Parathyroid adenoma (tissue), 2 donors: ENCODE results near the gene CERS4.
"Not testable (repeated sequence)": the region's sequence is repeated elsewhere in the genome, so short reads cannot be mapped to it uniquely, and the experiment has no call there.

ENCODE experiments used
- H2AFZ ChIP-seq: fragments of 300-600 bp; sonication (generic); one replicate; pipeline ENCODE4 v1.7.0; 2017; ENCODE audit warnings: antibody characterized with exemption, mild to moderate bottlenecking
- H3K27ac ChIP-seq: fragments of 300-600 bp; sonication (generic); one replicate; pipeline ENCODE4 v1.7.0; 2017
- H3K27me3 ChIP-seq: fragments of 300-600 bp; sonication (generic); one replicate; pipeline ENCODE4 v1.7.0; 2017; ENCODE audit warnings: low read length; ENCODE audit not compliant: control insufficient read depth, insufficient read depth
- H3K36me3 ChIP-seq: fragments of 300-600 bp; sonication (generic); one replicate; pipeline ENCODE4 v1.7.0; 2017; ENCODE audit warnings: low read length; ENCODE audit not compliant: control insufficient read depth, insufficient read depth
- H3K4me1 ChIP-seq: fragments of 300-600 bp; sonication (generic); one replicate; pipeline ENCODE4 v1.7.0; 2017; ENCODE audit warnings: control low read depth
- H3K4me2 ChIP-seq: fragments of 300-600 bp; sonication (generic); one replicate; pipeline ENCODE4 v1.7.0; 2017; ENCODE audit warnings: low read length
- H3K4me3 ChIP-seq: fragments of 300-600 bp; sonication (generic); one replicate; pipeline ENCODE4 v1.7.0; 2017; ENCODE audit warnings: low read depth, low read length
- H3K79me2 ChIP-seq: fragments of 300-600 bp; sonication (generic); one replicate; pipeline ENCODE4 v1.7.0; 2017; ENCODE audit warnings: control low read depth
- H3K9ac ChIP-seq: fragments of 300-600 bp; sonication (generic); one replicate; pipeline ENCODE4 v1.7.0; 2017; ENCODE audit warnings: mild to moderate bottlenecking
- H3K9me3 ChIP-seq: fragments of 300-600 bp; sonication (generic); one replicate; pipeline ENCODE4 v1.7.0; 2017; ENCODE audit warnings: low read length; ENCODE audit not compliant: control insufficient read depth
- CTCF ChIP-seq: fragments of 300-600 bp; sonication (generic); IDR thresholded peaks from one replicate; pipeline ENCODE4 v1.7.0; 2017; ENCODE audit warnings: antibody characterized with exemption, mild to moderate bottlenecking
- donor health status: primary hyperparathyroidism.

CERS4 gene

GRCh38 chr19:8221161-8221560 lies 12.0 kb downstream of the CERS4 start:
- Histone ChIP-seq H3K79me2 (peaks cover 2% of the 10 kb centered on the region), H3K4me1 (no peaks in the 10 kb centered on the region), H2AFZ (no peak overlapping the region), H3K4me3 (no peak overlapping the region), H3K9ac (no peak overlapping the region), H3K27me3 (no peaks in the 10 kb centered on the region), H3K36me3 (no peaks in the 10 kb centered on the region), H3K27ac (no peak overlapping the region), H3K4me2 (no peak overlapping the region), H3K9me3 (no peaks in the 10 kb centered on the region)
- no peak for TF ChIP-seq CTCF

- not testable (repeated sequence) for H3K36me3 ChIP-seq, H3K27me3 ChIP-seq, H3K4me2 ChIP-seq, H2AFZ ChIP-seq, H3K27ac ChIP-seq, H3K9ac ChIP-seq, H3K9me3 ChIP-seq, H3K4me3 ChIP-seq, H3K79me2 ChIP-seq, H3K4me1 ChIP-seq
These were observed 14.3 kb downstream of the CERS4 start for GRCh38 chr19:8223442-8223841.

- H3K4me2 ChIP-seq, result no peak overlapping the region
- H3K79me2 ChIP-seq, result peaks cover 2% of the 10 kb centered on the region
- no peaks in the 10 kb centered on the region for H3K4me1 ChIP-seq
- no peak for TF ChIP-seq CTCF
- no peak overlapping the region for H3K27ac ChIP-seq
- no peaks in the 10 kb centered on the region for H3K36me3 ChIP-seq
- H3K27me3 ChIP-seq, result no peaks in the 10 kb centered on the region
- H3K4me3 ChIP-seq, result no peak overlapping the region
- no peak overlapping the region for H2AFZ ChIP-seq
- H3K9me3 ChIP-seq, result no peaks in the 10 kb centered on the region
- no peak overlapping the region for H3K9ac ChIP-seq
These were observed 15.4 kb downstream of the CERS4 start for GRCh38 chr19:8224394-8225145.

- no peak for TF ChIP-seq CTCF
These were observed 22.0 kb downstream of the CERS4 start for GRCh38 chr19:8231073-8231604.

GRCh38 chr19:8233370-8233769 lies 24.2 kb downstream of the CERS4 start:
- Histone ChIP-seq H3K36me3 (no peaks in the 10 kb centered on the region), H3K9ac (no peak overlapping the region), H3K79me2 (no peaks in the 10 kb centered on the region), H3K27me3 (no peaks in the 10 kb centered on the region), H3K4me3 (no peak overlapping the region), H3K4me2 (no peak overlapping the region), H3K4me1 (no peaks in the 10 kb centered on the region), H3K27ac (no peak overlapping the region), H3K9me3 (no peaks in the 10 kb centered on the region), H2AFZ (no peak overlapping the region)
- TF ChIP-seq CTCF, result no peak

More at GRCh38 chr19:8231073-8231604, 22.0 kb downstream of the CERS4 start:
- Histone ChIP-seq H3K9ac (no peak overlapping the region), H3K4me3 (no peak overlapping the region), H3K36me3 (no peaks in the 10 kb centered on the region), H3K4me2 (no peak overlapping the region), H3K9me3 (no peaks in the 10 kb centered on the region), H3K79me2 (no peaks in the 10 kb centered on the region), H3K27ac (no peak overlapping the region), H2AFZ (no peak overlapping the region), H3K27me3 (no peaks in the 10 kb centered on the region), H3K4me1 (no peaks in the 10 kb centered on the region)
